NCI-H146 (cell line): ENCODE data around the gene PDE9A.
"Not testable (repeated sequence)": the region's sequence is repeated elsewhere in the genome, so short reads cannot be mapped to it uniquely, and the experiment has no call there.

Experiments used
- DNase-seq: peaks from one replicate; lab custom pipeline; 2025; lab: John Stamatoyannopoulos, UW

PDE9A gene

GRCh38 chr21:42653231-42654061, at the start of gene PDE9A:
TSS of gene PDE9A (plus strand) at chr21:42653621. CDS start at chr21:42653815, 194 bp downstream.
- DNase-seq, result peak; percentile 69

GRCh38 chr21:42607102-42607501, 46.3 kb upstream of the PDE9A start:
- DNase-seq, result no peak

GRCh38 chr21:42607525-42608102, 45.8 kb upstream of the PDE9A start:
- DNase-seq, result no peak

- DNase-seq, result no peak
Observed at GRCh38 chr21:42608446-42608845, 45.0 kb upstream of the PDE9A start.

- DNase-seq, result no peak
Observed at GRCh38 chr21:42609811-42610210, 43.6 kb upstream of the PDE9A start.

GRCh38 chr21:42611852-42612251, 41.6 kb upstream of the PDE9A start:
- DNase-seq, result no peak

- no peak for DNase-seq
Observed at GRCh38 chr21:42612390-42612789, 41.0 kb upstream of the PDE9A start.

GRCh38 chr21:42613756-42614155, 39.7 kb upstream of the PDE9A start:
- DNase-seq, result no peak

- DNase-seq, result no peak
Observed at GRCh38 chr21:42614396-42614795, 39.0 kb upstream of the PDE9A start.

- DNase-seq, result peak; percentile 53
Observed at GRCh38 chr21:42614811-42615351, 38.5 kb upstream of the PDE9A start.

GRCh38 chr21:42615377-42615776, 38.0 kb upstream of the PDE9A start:
- not testable (repeated sequence) for DNase-seq

GRCh38 chr21:42615924-42616323, 37.5 kb upstream of the PDE9A start:
- no peak for DNase-seq

GRCh38 chr21:42616446-42616845, 37.0 kb upstream of the PDE9A start:
- DNase-seq, result no peak

GRCh38 chr21:42616941-42617340, 36.5 kb upstream of the PDE9A start:
- no peak for DNase-seq

GRCh38 chr21:42617486-42617885, 35.9 kb upstream of the PDE9A start:
- no peak for DNase-seq

GRCh38 chr21:42618707-42619102, 34.7 kb upstream of the PDE9A start:
- DNase-seq, result peak; percentile 33

- no peak for DNase-seq
Observed at GRCh38 chr21:42619166-42619565, 34.3 kb upstream of the PDE9A start.

- no peak for DNase-seq
Observed at GRCh38 chr21:42619841-42620240, 33.6 kb upstream of the PDE9A start.

GRCh38 chr21:42621166-42621818, 32.1 kb upstream of the PDE9A start:
- DNase-seq, result peak; percentile 16

- DNase-seq, result no peak
Observed at GRCh38 chr21:42621819-42622177, 31.6 kb upstream of the PDE9A start.

GRCh38 chr21:42622284-42622683, 31.1 kb upstream of the PDE9A start:
- no peak for DNase-seq

- DNase-seq, result no peak
Observed at GRCh38 chr21:42623694-42624093, 29.7 kb upstream of the PDE9A start.
